Measurements from ENCODE around the gene FAM120A.

FAM120A gene

DNA sequence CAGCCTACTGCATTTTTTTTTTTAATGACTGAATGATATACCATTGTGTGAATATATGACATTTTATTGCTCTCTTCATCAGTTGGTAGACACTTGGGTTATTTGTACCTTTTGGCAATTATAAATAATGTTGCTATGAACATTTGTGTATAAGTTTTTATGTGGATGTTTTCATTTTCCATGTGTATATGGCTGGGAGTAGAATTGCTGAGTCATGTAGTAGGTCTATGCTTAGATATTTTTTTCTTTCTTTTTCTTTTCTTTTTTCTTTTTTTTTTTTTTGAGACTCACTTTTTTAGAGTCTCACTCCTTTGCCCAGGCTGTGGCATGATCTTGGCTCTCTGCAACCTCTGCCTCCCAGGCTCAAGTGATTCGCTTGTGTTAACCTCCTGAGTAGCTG, 34.8 kb downstream of the FAM120A start:
- Mint-ChIP-seq H3K4me1 (no peaks in the 10 kb centered on the region), H3K27me3 (ENCODE audit: low read depth) (no peaks in the 10 kb centered on the region), H3K9me3 (no peaks in the 10 kb centered on the region), H3K27ac (no peak overlapping the region), H3K4me3 (no peak overlapping the region), H3K36me3 (ENCODE audit: low read depth) (peaks cover 47% of the 10 kb centered on the region)
- TF ChIP-seq, protein P1, sequence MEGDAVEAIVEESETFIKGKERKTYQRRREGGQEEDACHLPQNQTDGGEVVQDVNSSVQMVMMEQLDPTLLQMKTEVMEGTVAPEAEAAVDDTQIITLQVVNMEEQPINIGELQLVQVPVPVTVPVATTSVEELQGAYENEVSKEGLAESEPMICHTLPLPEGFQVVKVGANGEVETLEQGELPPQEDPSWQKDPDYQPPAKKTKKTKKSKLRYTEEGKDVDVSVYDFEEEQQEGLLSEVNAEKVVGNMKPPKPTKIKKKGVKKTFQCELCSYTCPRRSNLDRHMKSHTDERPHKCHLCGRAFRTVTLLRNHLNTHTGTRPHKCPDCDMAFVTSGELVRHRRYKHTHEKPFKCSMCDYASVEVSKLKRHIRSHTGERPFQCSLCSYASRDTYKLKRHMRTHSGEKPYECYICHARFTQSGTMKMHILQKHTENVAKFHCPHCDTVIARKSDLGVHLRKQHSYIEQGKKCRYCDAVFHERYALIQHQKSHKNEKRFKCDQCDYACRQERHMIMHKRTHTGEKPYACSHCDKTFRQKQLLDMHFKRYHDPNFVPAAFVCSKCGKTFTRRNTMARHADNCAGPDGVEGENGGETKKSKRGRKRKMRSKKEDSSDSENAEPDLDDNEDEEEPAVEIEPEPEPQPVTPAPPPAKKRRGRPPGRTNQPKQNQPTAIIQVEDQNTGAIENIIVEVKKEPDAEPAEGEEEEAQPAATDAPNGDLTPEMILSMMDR (IDR thresholded peaks at IDR 0.05; ENCODE audit: unreplicated experiment in 3 of 3), result no peak

DNA sequence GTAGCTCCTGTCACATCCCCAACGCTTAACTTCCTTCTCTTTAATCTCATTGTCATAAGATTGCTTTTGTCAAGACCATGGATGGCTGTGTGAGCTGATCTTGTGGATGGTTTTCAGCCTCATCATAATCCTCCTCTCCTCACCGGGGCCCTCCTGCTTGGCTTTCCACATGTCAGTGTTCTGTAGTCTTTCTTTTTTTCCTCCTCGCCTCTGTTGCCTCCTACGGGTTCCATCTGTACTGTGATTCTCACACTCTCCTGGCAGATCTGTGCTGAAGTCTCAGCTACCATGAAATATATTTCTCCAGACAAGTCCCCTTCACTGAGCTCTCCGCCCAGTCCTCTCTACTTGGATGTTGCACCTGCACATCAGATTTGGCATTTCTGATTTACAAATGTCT, 36.8 kb downstream of the FAM120A start:
- Mint-ChIP-seq H3K4me1 (peaks cover 12% of the 10 kb centered on the region), H3K9me3 (no peaks in the 10 kb centered on the region), H3K27me3 (ENCODE audit: low read depth) (no peaks in the 10 kb centered on the region), H3K27ac (no peak overlapping the region), H3K36me3 (ENCODE audit: low read depth) (peaks cover 41% of the 10 kb centered on the region), H3K4me3 (no peak overlapping the region)
- TF ChIP-seq, protein P1 (IDR thresholded peaks at IDR 0.05; ENCODE audit: unreplicated experiment in 3 of 3), result no peak

DNA sequence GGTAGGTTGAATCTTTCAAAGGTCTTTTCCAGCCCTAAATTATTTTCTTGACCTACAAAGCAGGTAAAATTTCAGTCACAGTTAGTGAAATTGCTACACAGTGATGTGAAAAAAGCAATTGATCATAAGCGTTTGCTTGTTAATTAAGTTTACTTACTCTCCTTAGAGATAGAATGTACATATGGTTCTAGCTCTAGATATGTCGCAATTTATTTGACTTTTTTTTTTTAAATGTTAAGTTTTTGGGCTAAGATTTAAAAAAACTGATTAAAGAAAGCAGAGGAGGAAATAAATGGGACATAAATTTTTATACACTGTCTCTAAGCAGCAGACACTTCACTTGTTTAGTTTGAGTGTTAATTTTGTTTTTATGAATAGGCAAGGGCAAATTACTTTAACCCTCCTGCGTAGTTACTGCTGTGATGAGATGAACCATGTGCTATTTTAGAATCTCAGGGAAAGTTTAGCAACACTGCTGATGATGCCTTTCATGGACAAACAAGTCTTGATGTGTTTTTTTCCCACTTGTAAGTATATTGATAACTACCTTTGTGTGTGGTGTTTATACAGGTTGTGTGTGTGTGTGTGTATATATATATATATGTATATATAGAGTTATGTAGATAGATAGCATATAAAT, 40.2 kb downstream of the FAM120A start:
- H3K4me3 Mint-ChIP-seq, result no peak overlapping the region
- TF ChIP-seq, protein P1 (IDR thresholded peaks at IDR 0.05; ENCODE audit: unreplicated experiment in 3 of 3), result no peak
- H3K27ac Mint-ChIP-seq, result no peak overlapping the region
- peaks cover 47% of the 10 kb centered on the region for H3K36me3 Mint-ChIP-seq (ENCODE audit: low read depth)
- peaks cover 12% of the 10 kb centered on the region for H3K4me1 Mint-ChIP-seq
- H3K9me3 Mint-ChIP-seq, result no peaks in the 10 kb centered on the region
- H3K27me3 Mint-ChIP-seq (ENCODE audit: low read depth), result no peaks in the 10 kb centered on the region

DNA sequence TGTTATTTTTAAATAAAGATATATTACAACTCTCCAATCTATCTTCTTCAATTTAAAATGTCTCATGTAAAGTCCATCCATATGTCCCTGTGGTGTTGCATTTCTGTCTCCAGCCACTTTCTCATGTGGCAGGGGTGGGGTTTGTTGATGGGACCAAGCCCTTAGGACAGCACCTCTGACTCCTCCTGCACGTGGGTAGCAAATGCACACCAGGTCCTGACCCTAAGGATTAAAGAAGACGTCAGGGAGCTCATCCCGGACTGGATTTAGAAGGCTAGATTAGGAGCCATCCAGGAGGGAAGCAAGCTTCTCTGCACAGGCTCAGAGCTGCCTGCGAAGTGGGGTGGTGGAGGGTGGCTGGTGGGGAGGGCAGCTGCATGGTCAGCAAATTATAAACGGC, 40.8 kb downstream of the FAM120A start:
- Mint-ChIP-seq H3K4me1 (peaks cover 12% of the 10 kb centered on the region), H3K4me3 (no peak overlapping the region), H3K36me3 (ENCODE audit: low read depth) (peaks cover 47% of the 10 kb centered on the region), H3K27ac (no peak overlapping the region), H3K27me3 (ENCODE audit: low read depth) (no peaks in the 10 kb centered on the region), H3K9me3 (no peaks in the 10 kb centered on the region)
- TF ChIP-seq, protein P1 (IDR thresholded peaks at IDR 0.05; ENCODE audit: unreplicated experiment in 3 of 3), result no peak

DNA sequence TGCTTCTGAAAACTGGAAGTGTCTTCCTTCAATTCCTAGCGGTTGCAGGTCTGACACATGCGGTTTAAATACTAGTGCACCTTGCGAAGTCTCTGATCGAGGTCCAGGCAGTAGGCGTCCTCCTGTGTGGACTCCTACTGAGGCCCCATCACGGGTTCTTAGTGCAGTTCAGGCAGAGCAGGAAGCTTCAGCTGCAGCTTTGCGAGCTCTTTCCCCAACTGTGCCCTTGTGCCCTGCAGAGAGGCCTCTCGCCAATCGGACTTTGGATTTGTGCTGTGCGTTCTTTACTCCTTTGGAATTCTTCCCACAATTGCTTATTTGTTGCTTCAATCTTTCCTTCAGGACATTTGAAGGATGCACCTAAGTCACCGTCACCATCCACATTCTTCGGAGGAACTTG, 42.5 kb downstream of the FAM120A start:
- no peak overlapping the region for H3K4me3 Mint-ChIP-seq
- H3K27me3 Mint-ChIP-seq (ENCODE audit: low read depth), result no peaks in the 10 kb centered on the region
- TF ChIP-seq, protein P1 (IDR thresholded peaks at IDR 0.05; ENCODE audit: unreplicated experiment in 3 of 3), result no peak
- H3K9me3 Mint-ChIP-seq, result no peaks in the 10 kb centered on the region
- no peak overlapping the region for H3K27ac Mint-ChIP-seq
- peaks cover 12% of the 10 kb centered on the region for H3K4me1 Mint-ChIP-seq
- H3K36me3 Mint-ChIP-seq (ENCODE audit: low read depth), result peaks cover 43% of the 10 kb centered on the region

DNA sequence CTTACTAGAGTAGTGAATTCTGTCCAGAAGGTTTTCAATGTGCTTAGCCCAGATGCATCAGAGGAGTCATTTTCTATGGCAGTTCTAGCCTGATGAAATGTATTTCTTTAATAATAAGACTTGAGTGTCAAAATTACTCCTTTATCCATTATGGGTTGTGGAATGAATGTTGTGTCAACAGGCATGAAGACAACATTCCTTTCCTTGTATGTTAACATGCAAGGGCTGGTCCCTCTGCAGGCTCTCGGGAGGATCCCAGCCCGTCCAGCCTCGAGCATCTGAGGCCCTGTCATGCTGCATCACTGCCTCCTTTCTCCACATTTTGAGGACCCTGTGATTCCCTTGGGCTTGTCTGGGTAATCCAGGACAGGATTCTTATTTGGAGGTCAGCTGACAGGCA, 44.8 kb downstream of the FAM120A start:
- H3K4me3 Mint-ChIP-seq, result no peak overlapping the region
- TF ChIP-seq, protein P1 (IDR thresholded peaks at IDR 0.05; ENCODE audit: unreplicated experiment in 3 of 3), result no peak
- H3K9me3 Mint-ChIP-seq, result no peaks in the 10 kb centered on the region
- no peaks in the 10 kb centered on the region for H3K27me3 Mint-ChIP-seq (ENCODE audit: low read depth)
- H3K4me1 Mint-ChIP-seq, result peaks cover 19% of the 10 kb centered on the region
- peaks cover 60% of the 10 kb centered on the region for H3K36me3 Mint-ChIP-seq (ENCODE audit: low read depth)
- no peak overlapping the region for H3K27ac Mint-ChIP-seq

Measured in nephron (organoid).